NB4 (cell line): ENCODE measurements around the gene UBE2C.

Experiments
- DNase-seq: peaks from one replicate; pipeline ENCODE4 v3.0.0; 2010; ENCODE audit warnings: low read depth
- H3K4me3 ChIP-seq: one replicate; pipeline ENCODE4 v1.5.1; 2011; ENCODE audit warnings: mild to moderate bottlenecking, low read depth, low read length, moderate library complexity
- MYC ChIP-seq: IDR thresholded peaks from 2 replicates; pipeline ENCODE4 v1.6.1; 2011; ENCODE audit warnings: low read depth, low read length
- POLR2A ChIP-seq: IDR thresholded peaks from 2 replicates; pipeline ENCODE4 v1.6.1; 2011; ENCODE audit warnings: mild to moderate bottlenecking; ENCODE audit not compliant: insufficient read length; ENCODE audit errors: extremely low read depth
- TF ChIP-seq, protein P1 (sequence below): IDR thresholded peaks from 2 replicates; pipeline ENCODE4 v1.6.1; 2011; ENCODE audit warnings: low read depth, low read length
- TF ChIP-seq, protein P2 (sequence below): IDR thresholded peaks from one replicate; pipeline ENCODE4 v1.5.1; 2012; ENCODE audit warnings: low read depth, low read length

UBE2C gene

DNA sequence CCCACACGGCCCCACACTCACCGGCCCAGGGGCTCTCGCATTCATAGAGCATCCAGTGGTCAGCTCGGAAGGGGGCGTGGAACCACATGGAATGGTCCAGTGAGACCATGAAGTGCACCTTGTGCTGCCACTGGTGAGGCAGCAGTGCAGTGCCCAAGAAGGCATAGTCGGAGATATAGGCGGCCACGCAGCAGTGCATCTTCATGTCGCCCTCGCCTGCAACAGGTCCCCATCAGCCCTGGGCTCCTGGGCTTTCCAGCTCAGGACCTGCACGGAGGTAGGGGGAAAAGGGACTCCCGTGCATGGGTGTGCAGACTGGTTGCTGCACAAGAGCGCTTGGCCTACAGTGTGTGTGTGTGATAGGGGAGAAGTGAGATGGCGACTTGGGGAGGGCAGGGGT, 31.1 kb downstream of the UBE2C start:
- TF ChIP-seq, protein P1, sequence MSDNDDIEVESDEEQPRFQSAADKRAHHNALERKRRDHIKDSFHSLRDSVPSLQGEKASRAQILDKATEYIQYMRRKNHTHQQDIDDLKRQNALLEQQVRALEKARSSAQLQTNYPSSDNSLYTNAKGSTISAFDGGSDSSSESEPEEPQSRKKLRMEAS: no peak
- no peak for TF ChIP-seq POLR2A
- TF ChIP-seq MYC: no peak
- TF ChIP-seq, protein P2, sequence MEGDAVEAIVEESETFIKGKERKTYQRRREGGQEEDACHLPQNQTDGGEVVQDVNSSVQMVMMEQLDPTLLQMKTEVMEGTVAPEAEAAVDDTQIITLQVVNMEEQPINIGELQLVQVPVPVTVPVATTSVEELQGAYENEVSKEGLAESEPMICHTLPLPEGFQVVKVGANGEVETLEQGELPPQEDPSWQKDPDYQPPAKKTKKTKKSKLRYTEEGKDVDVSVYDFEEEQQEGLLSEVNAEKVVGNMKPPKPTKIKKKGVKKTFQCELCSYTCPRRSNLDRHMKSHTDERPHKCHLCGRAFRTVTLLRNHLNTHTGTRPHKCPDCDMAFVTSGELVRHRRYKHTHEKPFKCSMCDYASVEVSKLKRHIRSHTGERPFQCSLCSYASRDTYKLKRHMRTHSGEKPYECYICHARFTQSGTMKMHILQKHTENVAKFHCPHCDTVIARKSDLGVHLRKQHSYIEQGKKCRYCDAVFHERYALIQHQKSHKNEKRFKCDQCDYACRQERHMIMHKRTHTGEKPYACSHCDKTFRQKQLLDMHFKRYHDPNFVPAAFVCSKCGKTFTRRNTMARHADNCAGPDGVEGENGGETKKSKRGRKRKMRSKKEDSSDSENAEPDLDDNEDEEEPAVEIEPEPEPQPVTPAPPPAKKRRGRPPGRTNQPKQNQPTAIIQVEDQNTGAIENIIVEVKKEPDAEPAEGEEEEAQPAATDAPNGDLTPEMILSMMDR: no peak
- H3K4me3 ChIP-seq: no peak overlapping the region
- DNase-seq: no peak

DNA sequence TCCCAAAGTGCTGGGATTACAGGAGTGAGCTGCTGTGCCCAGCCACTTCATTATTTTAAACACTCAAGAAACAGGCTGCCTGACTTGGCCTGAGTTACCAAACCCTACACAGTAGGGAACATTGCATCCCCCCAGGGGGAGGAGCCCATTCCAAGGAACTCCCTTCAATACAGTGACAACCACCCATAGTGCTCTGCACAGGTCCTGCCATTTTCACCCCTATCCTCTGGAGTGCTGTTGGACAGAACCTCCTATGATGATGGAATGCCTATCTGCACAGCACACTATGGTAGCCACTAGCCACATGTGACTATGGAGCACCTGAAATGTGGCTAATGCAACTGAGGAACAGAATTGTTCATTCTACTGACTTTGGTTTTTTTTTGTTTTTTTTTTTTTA, 33.0 kb downstream of the UBE2C start:
- H3K4me3 ChIP-seq: no peak overlapping the region
- TF ChIP-seq, protein P2: no peak
- TF ChIP-seq, protein P1: no peak
- TF ChIP-seq POLR2A: no peak
- TF ChIP-seq MYC: no peak
- no peak for DNase-seq

DNA sequence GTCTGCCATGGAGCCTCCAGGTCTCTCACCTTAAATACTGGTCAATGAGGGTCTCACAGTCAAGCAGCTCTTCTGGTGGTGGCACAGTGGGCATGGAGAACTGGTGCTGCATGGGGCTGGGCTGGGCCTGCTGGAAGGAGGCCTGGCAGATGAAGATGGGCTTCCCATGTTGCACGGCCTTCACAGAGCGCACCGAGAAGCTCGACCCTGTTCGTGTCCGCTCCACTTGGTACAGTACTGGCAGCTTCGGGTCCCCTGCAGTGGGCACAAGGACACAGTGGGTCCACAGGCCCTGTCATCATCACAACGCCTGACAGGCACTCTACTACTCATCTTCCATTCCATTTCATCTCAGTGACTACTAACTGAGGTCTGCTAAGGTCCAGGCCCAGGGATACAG, 36.0 kb downstream of the UBE2C start:
- no peak for TF ChIP-seq MYC
- TF ChIP-seq, protein P1: no peak
- TF ChIP-seq, protein P2: no peak
- no peak for TF ChIP-seq POLR2A
- no peak for DNase-seq
- H3K4me3 ChIP-seq: no peak overlapping the region

DNA sequence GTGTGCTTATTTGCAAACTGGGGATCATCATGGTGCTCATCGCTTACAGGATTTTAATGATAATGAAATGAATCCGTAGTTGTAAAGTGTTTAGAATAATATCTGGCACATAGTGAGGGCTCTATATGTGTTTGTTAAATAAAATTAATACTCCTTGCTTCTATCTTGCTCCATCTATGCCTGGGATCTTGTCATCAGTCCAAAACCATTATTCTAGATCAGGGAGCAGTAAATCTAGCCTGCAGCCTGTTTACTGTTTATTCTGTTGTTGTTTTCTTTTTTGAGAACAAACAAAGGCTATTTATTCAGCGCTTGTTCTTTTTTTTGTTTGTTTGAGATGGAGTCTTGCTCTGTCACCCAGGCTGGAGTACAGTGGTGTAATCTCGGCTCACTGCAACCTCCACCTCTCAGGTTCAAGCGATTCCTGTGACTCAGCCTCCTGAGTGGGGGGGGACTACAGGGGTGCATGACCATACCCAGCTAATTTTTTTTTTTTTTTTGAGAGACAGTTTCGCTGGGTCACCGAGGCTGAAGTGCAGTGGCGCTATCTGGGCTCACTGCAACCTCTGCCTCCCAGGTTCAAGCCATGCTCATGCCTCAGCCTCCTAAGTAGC, 36.6 kb downstream of the UBE2C start:
- DNase-seq: no peak
- no peak overlapping the region for H3K4me3 ChIP-seq
- TF ChIP-seq, protein P2: no peak
- TF ChIP-seq, protein P1: no peak
- TF ChIP-seq MYC (no peak), POLR2A (no peak)

DNA sequence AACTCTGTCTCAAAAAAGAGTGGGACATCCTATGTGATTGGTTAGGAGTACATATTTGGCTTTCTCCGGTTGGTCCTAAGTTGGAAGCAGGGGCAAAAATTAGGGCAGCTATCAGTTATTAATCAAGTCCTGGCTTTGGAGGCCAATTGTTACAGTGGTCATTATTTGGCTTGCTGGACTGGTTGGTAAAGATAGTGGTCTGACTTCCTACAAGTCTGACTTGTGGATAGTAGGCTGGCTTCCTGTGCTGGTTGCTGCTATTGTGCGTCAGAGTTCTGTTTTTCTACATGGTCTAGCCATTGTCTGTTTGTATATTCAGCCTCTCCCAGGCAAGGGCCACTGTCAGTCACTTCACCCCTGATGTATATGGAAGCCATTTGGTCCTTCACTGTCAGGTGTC, 37.8 kb downstream of the UBE2C start:
- TF ChIP-seq, protein P1: no peak
- TF ChIP-seq, protein P2: no peak
- TF ChIP-seq MYC: no peak
- H3K4me3 ChIP-seq: no peak overlapping the region
- no peak for DNase-seq

DNA sequence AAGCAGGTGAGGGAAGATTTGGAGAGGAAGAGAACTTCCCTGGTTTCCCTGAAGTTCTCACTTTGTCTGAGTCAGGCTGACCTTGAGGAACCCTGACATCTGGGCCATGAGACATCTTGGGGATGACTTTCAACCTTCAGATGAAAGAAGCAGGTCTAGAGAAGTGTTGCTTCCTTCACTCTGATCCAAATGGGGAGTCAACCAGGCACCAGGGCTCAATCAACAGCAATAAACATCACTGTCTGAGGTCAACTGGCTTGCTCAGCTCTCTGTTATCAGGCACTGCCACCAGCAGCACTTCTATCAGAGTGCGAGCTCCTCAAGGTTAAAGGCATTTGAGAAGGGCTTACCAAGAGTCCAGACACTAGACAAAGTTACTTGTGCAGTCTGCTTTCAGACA, 38.5 kb downstream of the UBE2C start:
- H3K4me3 ChIP-seq: no peak overlapping the region

More for the DNA sequence above, 38.5 kb downstream of the UBE2C start:
- no peak for DNase-seq
- TF ChIP-seq POLR2A: no peak
- TF ChIP-seq, protein P1: no peak
- TF ChIP-seq, protein P2: no peak
- TF ChIP-seq MYC: no peak
